NCI-H1694 treated with DMSO at 0.1 percent for 48 hours (cell line): Measurements from ENCODE around the gene CACNA1I.

Experiments used
- DNase-seq: peaks from one replicate; lab custom pipeline; 2025; lab: John Stamatoyannopoulos, UW

The CACNA1I gene

GRCh38 chr22:39598017-39598965, 27.7 kb downstream of the CACNA1I start:
- DNase-seq, result no peak

- peak; percentile 8 for DNase-seq
These were observed 30.1 kb downstream of the CACNA1I start for GRCh38 chr22:39600491-39601179.

GRCh38 chr22:39601180-39601535, 30.6 kb downstream of the CACNA1I start:
- no peak for DNase-seq

- DNase-seq, result no peak
These were observed 32.8 kb downstream of the CACNA1I start for GRCh38 chr22:39603345-39603744.

- DNase-seq, result no peak
These were observed 39.7 kb downstream of the CACNA1I start for GRCh38 chr22:39610246-39610645.

DNA sequence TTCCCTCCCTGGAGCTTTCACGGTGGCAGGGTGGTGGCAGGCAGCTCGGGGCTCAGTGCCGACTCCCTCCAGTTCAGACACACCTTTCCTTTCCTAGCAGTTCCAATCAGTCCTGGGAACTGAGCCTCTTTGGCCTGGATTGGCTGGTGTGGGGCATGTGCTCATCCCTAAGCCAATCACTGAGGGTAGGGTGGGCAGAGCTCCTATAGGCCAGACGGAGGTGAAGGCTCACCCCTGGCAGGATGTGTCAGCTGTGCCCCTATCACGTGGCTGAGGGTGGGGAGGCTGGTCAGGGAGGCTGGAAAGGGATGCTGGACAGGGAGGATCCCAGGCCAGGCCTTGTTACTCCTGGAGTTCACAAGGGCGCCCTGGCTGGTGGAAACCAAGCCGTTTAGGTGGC, 40.2 kb downstream of the CACNA1I start:
- no peak for DNase-seq

DNA sequence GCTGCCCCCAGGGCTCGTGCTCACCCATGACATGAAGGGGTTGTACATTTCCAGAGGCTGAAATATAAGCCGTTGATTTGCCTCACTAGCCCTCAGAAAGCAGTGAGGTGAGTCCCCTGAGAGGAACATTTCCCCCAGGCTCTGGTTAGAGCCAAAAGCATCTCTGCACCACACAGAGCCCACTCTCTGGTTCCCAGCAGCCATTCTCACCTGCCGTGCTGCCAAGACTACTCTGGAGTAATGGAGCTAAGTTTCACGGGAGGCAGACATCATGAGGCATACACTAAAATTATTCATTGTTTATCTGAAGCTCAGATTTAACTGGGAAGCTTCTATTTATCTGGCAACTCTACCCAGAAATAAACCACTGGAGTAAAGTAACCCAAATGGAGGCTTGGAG, 40.8 kb downstream of the CACNA1I start:
- no peak for DNase-seq

GRCh38 chr22:39612811-39613548, 42.4 kb downstream of the CACNA1I start:
- no peak for DNase-seq

GRCh38 chr22:39613549-39613921, 43.0 kb downstream of the CACNA1I start:
- no peak for DNase-seq

- DNase-seq, result no peak
These were observed 43.9 kb downstream of the CACNA1I start for GRCh38 chr22:39614442-39614841.

DNA sequence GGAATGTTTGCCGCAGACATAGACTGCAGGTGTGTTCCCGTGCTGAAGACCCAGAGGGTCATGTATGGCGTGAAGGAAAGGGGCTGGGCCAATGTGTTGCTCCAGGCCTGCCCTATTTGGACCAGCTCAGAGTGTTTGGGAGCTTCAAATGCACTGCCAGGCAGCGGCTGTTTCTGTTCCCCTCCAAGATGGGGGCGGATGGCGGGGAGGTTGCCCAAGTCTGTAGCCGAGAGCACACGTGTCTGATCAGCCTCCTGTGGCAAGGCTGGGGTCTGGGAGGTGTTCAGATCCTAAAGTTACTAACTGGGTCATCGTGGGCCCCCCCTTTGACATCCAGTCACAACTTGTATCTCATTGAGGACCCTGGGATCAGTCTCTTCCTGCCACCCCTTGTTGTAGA, 45.5 kb downstream of the CACNA1I start:
- DNase-seq, result no peak

- DNase-seq, result no peak
These were observed 46.2 kb downstream of the CACNA1I start for GRCh38 chr22:39616781-39617180.

DNA sequence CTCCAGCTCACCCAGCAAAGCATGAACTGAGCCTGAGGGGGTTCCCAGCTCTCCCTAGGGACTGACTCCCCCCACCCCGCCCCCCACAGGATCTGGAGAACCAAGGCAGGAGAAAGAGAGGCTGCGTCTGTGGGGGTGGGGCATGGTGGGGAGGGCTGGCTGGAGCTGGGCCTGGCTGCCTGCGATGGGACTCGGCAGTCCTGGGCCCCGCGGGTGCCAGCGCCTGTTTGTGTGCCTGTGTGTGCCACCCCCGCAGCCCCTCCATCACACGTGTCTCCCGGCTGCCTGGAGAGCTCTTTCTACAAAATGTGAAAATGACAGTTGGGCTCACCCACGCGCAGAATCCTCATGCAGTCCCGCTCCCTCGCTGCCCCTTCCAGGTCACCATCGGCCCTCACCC, 46.8 kb downstream of the CACNA1I start:
- no peak for DNase-seq

DNA sequence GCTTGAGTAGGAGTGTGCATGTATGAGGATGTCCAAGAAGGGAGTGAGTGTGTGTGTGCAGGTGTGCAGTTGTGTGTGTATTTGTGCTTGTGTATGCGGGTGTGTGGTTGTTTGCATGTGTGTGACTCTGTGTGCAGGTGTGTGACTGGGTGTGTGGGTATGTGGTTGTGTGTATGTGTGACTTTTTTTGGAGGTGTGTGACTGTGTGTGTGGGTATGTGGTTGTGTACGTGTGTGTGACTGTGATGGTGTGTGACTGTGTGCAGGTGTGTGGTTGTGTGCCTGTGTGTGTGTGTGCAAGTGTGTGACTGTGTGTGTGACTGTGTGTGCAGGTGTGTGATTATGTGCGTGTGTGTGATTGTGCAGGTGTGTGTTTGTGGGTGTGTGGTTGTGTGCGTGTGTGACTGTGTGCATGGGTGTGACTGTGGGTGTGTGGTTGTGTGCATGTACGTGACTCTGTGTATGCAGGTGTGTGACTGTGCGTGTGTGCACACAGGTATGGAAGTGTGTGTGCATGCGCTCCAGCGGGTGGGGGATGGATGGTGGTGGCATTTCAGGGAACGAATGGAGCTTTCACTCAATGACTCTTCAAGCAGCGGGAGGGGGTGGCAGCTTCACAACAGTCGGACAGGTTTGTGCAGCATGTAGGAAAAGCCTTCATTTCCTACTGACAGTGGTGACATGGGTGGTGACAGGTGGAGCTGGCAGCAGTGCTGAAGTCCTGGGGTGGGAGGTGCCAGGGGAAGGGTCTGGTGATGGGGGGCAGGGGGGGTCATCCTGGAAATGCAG, 47.6 kb downstream of the CACNA1I start:
- DNase-seq, result no peak

GRCh38 chr22:39618996-39619530, 48.5 kb downstream of the CACNA1I start:
- no peak for DNase-seq

- no peak for DNase-seq
These were observed 50.6 kb downstream of the CACNA1I start for GRCh38 chr22:39620924-39621690.

GRCh38 chr22:39621826-39622225, 51.3 kb downstream of the CACNA1I start:
- no peak for DNase-seq

GRCh38 chr22:39622881-39623367, 52.4 kb downstream of the CACNA1I start:
- DNase-seq, result peak; percentile 30

- DNase-seq, result no peak
These were observed 53.3 kb downstream of the CACNA1I start for GRCh38 chr22:39623603-39624500.

- DNase-seq, result no peak
These were observed 53.9 kb downstream of the CACNA1I start for GRCh38 chr22:39624501-39624821.
